Skeletal muscle satellite cell (primary cell): ENCODE results near the gene GSK3B.

ENCODE experiments used
- H3K27me3 ChIP-seq: 2 replicates; pipeline ENCODE4 v1.7.0; 2013; ENCODE audit warnings: low read length; ENCODE audit not compliant: control insufficient read depth, insufficient read depth
- H3K36me3 ChIP-seq: 2 replicates; pipeline ENCODE4 v1.7.0; 2013; ENCODE audit warnings: mild to moderate bottlenecking, control low read depth, low read length; ENCODE audit not compliant: insufficient read depth
- H3K4me1 ChIP-seq: 2 replicates; pipeline ENCODE4 v1.7.0; 2013; ENCODE audit warnings: low read length; ENCODE audit not compliant: control insufficient read depth, insufficient read depth
- H3K4me2 ChIP-seq: 2 replicates; pipeline ENCODE4 v1.7.0; 2013; ENCODE audit warnings: mild to moderate bottlenecking, low read length
- H3K4me3 ChIP-seq: 2 replicates; pipeline ENCODE4 v1.7.0; 2013; ENCODE audit warnings: low read length
- H3K9ac ChIP-seq: 2 replicates; pipeline ENCODE4 v1.7.0; 2013; ENCODE audit warnings: mild to moderate bottlenecking, low read depth, low read length, moderate library complexity
- H3K9me3 ChIP-seq: replicated peaks from 2 replicates; pipeline ENCODE4 v1.7.0; 2013; ENCODE audit warnings: mild to moderate bottlenecking, control low read depth, low read length

GSK3B gene

GRCh38 chr3:119808244-119808643 is 286.0 kb downstream of the GSK3B start:
- Histone ChIP-seq H3K4me3 (no peak overlapping the region), H3K36me3 (no peaks in the 10 kb centered on the region), H3K4me2 (no peak overlapping the region), H3K4me1 (peaks cover 11% of the 10 kb centered on the region), H3K9me3 (no peaks in the 10 kb centered on the region), H3K9ac (no peak overlapping the region), H3K27me3 (no peaks in the 10 kb centered on the region)

- Histone ChIP-seq H3K36me3 (no peaks in the 10 kb centered on the region), H3K9ac (no peak overlapping the region), H3K4me1 (no peaks in the 10 kb centered on the region), H3K4me2 (no peak overlapping the region), H3K27me3 (peaks cover 8% of the 10 kb centered on the region), H3K4me3 (no peak overlapping the region), H3K9me3 (no peaks in the 10 kb centered on the region)
Observed at GRCh38 chr3:119800844-119801243, 293.4 kb downstream of the GSK3B start.

- no peak overlapping the region for H3K4me3 ChIP-seq
- no peaks in the 10 kb centered on the region for H3K36me3 ChIP-seq
- H3K4me2 ChIP-seq, result no peak overlapping the region
- H3K4me1 ChIP-seq, result peaks cover 8% of the 10 kb centered on the region
- no peaks in the 10 kb centered on the region for H3K9me3 ChIP-seq
- peaks cover 5% of the 10 kb centered on the region for H3K27me3 ChIP-seq
- H3K9ac ChIP-seq, result no peak overlapping the region
Observed at GRCh38 chr3:119796785-119797184, 297.5 kb downstream of the GSK3B start.

- Histone ChIP-seq H3K4me2 (no peak overlapping the region), H3K27me3 (peaks cover 5% of the 10 kb centered on the region), H3K4me3 (no peak overlapping the region), H3K36me3 (no peaks in the 10 kb centered on the region), H3K4me1 (peaks cover 8% of the 10 kb centered on the region), H3K9me3 (no peaks in the 10 kb centered on the region), H3K9ac (no peak overlapping the region)
Observed at GRCh38 chr3:119796368-119796767, 297.9 kb downstream of the GSK3B start.

GRCh38 chr3:119795849-119796248 is 298.4 kb downstream of the GSK3B start:
- Histone ChIP-seq H3K36me3 (no peaks in the 10 kb centered on the region), H3K4me2 (no peak overlapping the region), H3K4me1 (peaks cover 8% of the 10 kb centered on the region), H3K9ac (no peak overlapping the region), H3K4me3 (no peak overlapping the region), H3K9me3 (no peaks in the 10 kb centered on the region), H3K27me3 (peaks cover 4% of the 10 kb centered on the region)

GRCh38 chr3:119794971-119795612 is 299.2 kb downstream of the GSK3B start:
- H3K36me3 ChIP-seq, result no peaks in the 10 kb centered on the region
- H3K9ac ChIP-seq, result no peak overlapping the region
- H3K9me3 ChIP-seq, result no peaks in the 10 kb centered on the region
- H3K27me3 ChIP-seq, result no peaks in the 10 kb centered on the region
- no peak overlapping the region for H3K4me2 ChIP-seq
- peaks cover 8% of the 10 kb centered on the region for H3K4me1 ChIP-seq
- H3K4me3 ChIP-seq, result no peak overlapping the region

GRCh38 chr3:119794401-119794800 is 299.8 kb downstream of the GSK3B start:
- Histone ChIP-seq H3K36me3 (no peaks in the 10 kb centered on the region), H3K9ac (no peak overlapping the region), H3K9me3 (no peaks in the 10 kb centered on the region), H3K4me2 (no peak overlapping the region), H3K27me3 (no peaks in the 10 kb centered on the region), H3K4me1 (peaks cover 8% of the 10 kb centered on the region), H3K4me3 (no peak overlapping the region)

- no peak overlapping the region for H3K4me3 ChIP-seq
- no peak overlapping the region for H3K4me2 ChIP-seq
- H3K4me1 ChIP-seq, result peaks cover 8% of the 10 kb centered on the region
- H3K9ac ChIP-seq, result no peak overlapping the region
- H3K36me3 ChIP-seq, result no peaks in the 10 kb centered on the region
- no peaks in the 10 kb centered on the region for H3K9me3 ChIP-seq
- no peaks in the 10 kb centered on the region for H3K27me3 ChIP-seq
Observed at GRCh38 chr3:119792270-119792669, 302.0 kb downstream of the GSK3B start.

- H3K9ac ChIP-seq, result no peak overlapping the region
- no peaks in the 10 kb centered on the region for H3K9me3 ChIP-seq
- H3K36me3 ChIP-seq, result no peaks in the 10 kb centered on the region
- no peak overlapping the region for H3K4me3 ChIP-seq
- peaks cover 6% of the 10 kb centered on the region for H3K4me1 ChIP-seq
- no peaks in the 10 kb centered on the region for H3K27me3 ChIP-seq
- no peak overlapping the region for H3K4me2 ChIP-seq
Observed at GRCh38 chr3:119790369-119790768, 303.9 kb downstream of the GSK3B start.

- H3K36me3 ChIP-seq, result no peaks in the 10 kb centered on the region
- H3K4me3 ChIP-seq, result no peak overlapping the region
- H3K9me3 ChIP-seq, result no peaks in the 10 kb centered on the region
- H3K4me1 ChIP-seq, result no peaks in the 10 kb centered on the region
- no peaks in the 10 kb centered on the region for H3K27me3 ChIP-seq
- H3K9ac ChIP-seq, result no peak overlapping the region
- H3K4me2 ChIP-seq, result no peak overlapping the region
Observed at GRCh38 chr3:119786409-119786808, 307.8 kb downstream of the GSK3B start.

- H3K9me3 ChIP-seq, result no peaks in the 10 kb centered on the region
- peaks cover 13% of the 10 kb centered on the region for H3K4me1 ChIP-seq
- H3K9ac ChIP-seq, result no peak overlapping the region
Observed at GRCh38 chr3:119783883-119784282, 310.4 kb downstream of the GSK3B start.

GRCh38 chr3:119783255-119783654 is 311.0 kb downstream of the GSK3B start:
- Histone ChIP-seq H3K9ac (no peak overlapping the region), H3K9me3 (no peaks in the 10 kb centered on the region), H3K36me3 (no peaks in the 10 kb centered on the region), H3K4me1 (peaks cover 19% of the 10 kb centered on the region), H3K27me3 (no peaks in the 10 kb centered on the region), H3K4me3 (no peak overlapping the region), H3K4me2 (no peak overlapping the region)

More at GRCh38 chr3:119783883-119784282, 310.4 kb downstream of the GSK3B start:
- no peaks in the 10 kb centered on the region for H3K36me3 ChIP-seq
- no peak overlapping the region for H3K4me3 ChIP-seq
- H3K4me2 ChIP-seq, result no peak overlapping the region
- no peaks in the 10 kb centered on the region for H3K27me3 ChIP-seq
